Keratinocyte (primary cell): ENCODE data around the gene DNAAF5.

Experiments
- EZH2 ChIP-seq: IDR thresholded peaks from one replicate; pipeline ENCODE4 v1.6.1; 2012; ENCODE audit warnings: inconsistent platforms, mild to moderate bottlenecking, low read length, moderate library complexity
- TF ChIP-seq, protein P1 (sequence below), 3 experiments: IDR thresholded peaks in 1 of 3; conservative IDR thresholded peaks in 1 of 3; optimal IDR thresholded peaks in 1 of 3; 2 replicates in 2 of 3; 3 replicates in 1 of 3; pipeline versions ENCODE3 to v1.5.1; 2011; ENCODE audit warnings: low read length in 3 of 3, mild to moderate bottlenecking in 3 of 3, moderate library complexity in 2 of 3, control low read depth in 1 of 3, inconsistent platforms in 1 of 3; ENCODE audit not compliant: insufficient read depth in 2 of 3; ENCODE audit errors: extremely low read depth in 1 of 3

GRCh38 chr7:800692-801091, 74.2 kb downstream of the DNAAF5 start:
- TF ChIP-seq, protein P1, sequence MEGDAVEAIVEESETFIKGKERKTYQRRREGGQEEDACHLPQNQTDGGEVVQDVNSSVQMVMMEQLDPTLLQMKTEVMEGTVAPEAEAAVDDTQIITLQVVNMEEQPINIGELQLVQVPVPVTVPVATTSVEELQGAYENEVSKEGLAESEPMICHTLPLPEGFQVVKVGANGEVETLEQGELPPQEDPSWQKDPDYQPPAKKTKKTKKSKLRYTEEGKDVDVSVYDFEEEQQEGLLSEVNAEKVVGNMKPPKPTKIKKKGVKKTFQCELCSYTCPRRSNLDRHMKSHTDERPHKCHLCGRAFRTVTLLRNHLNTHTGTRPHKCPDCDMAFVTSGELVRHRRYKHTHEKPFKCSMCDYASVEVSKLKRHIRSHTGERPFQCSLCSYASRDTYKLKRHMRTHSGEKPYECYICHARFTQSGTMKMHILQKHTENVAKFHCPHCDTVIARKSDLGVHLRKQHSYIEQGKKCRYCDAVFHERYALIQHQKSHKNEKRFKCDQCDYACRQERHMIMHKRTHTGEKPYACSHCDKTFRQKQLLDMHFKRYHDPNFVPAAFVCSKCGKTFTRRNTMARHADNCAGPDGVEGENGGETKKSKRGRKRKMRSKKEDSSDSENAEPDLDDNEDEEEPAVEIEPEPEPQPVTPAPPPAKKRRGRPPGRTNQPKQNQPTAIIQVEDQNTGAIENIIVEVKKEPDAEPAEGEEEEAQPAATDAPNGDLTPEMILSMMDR (optimal IDR thresholded peaks at IDR 0.05 in 1 of 3, IDR thresholded peaks at IDR 0.05 in 1 of 3, conservative IDR thresholded peaks at IDR 0.05 in 1 of 3; ENCODE audit: extremely low read depth in 1 of 3, insufficient read depth in 2 of 3, low read length in 3 of 3): no peak
- no peak for TF ChIP-seq EZH2
